B cell (primary cell): Measurements from ENCODE around the gene NAPSA. TPM values are rescaled to one million over a fixed set of nuclear protein-coding genes. Genes with fewer than 3 reads are reported as not detected.

Experiments
- ATAC-seq: fragments of 200-7000 bp; cut with Tn5 transposase; one replicate; pipeline ENCODE4 v1.10.0; 2021; ENCODE audit warnings: low read depth, mild to moderate bottlenecking, moderate number of reproducible peaks, moderate library complexity
- CTCF ChIA-PET: fragments of 350-600 bp; sonication (Branson Sonifier 250); formaldehyde crosslinking; loops from one replicate; lab custom pipeline; 2021; ENCODE audit warnings: antibody characterized with exemption, inconsistent platforms; lab: Charles Lee
- POLR2A ChIA-PET: fragments of 350-600 bp; sonication (Branson Sonifier 250); formaldehyde crosslinking; loops from one replicate; lab custom pipeline; 2021; ENCODE audit warnings: antibody characterized with exemption; lab: Charles Lee
- DNase-seq: peaks from one replicate; pipeline ENCODE4 v3.0.0; 2013
- H2AFZ ChIP-seq: 2 replicates; pipeline ENCODE4 v1.6.1; 2012; ENCODE audit warnings: mild to moderate bottlenecking, low read depth, low read length; ENCODE audit not compliant: insufficient read depth, poor library complexity, severe bottlenecking
- H3K27ac ChIP-seq, 2 donors: 1 replicate in 1 of 2; 2 replicates in 1 of 2; pipeline ENCODE4 v1.5.1; 2012 to 2013; ENCODE audit warnings: low read length in 2 of 2, mild to moderate bottlenecking in 2 of 2, moderate library complexity in 1 of 2
- H3K27me3 ChIP-seq, 4 experiments: fragments of 200-600 bp in 1 of 4; sonication (generic) in 1 of 4; replicated peaks in 1 of 4; 1 replicate in 2 of 4; 2 replicates in 2 of 4; pipeline versions ENCODE4 v1.6.1 to v1.7.0; 2013 to 2016; ENCODE audit warnings: low read length in 3 of 4, mild to moderate bottlenecking in 2 of 4, mixed read lengths in 1 of 4, moderate library complexity in 1 of 4; ENCODE audit not compliant: insufficient read depth in 4 of 4, control insufficient read depth in 3 of 4; ENCODE audit errors: control extremely low read depth in 1 of 4
- H3K36me3 ChIP-seq, 2 experiments: replicated peaks in 1 of 2; 1 replicate in 1 of 2; 2 replicates in 1 of 2; pipeline versions ENCODE4 v1.6.1 to v1.7.1; 2013; ENCODE audit warnings: low read length in 1 of 2; ENCODE audit not compliant: insufficient read depth in 2 of 2, control insufficient read depth in 1 of 2; ENCODE audit errors: control extremely low read depth in 1 of 2, extremely low read depth in 1 of 2
- H3K4me1 ChIP-seq, 2 donors: fragments of 200-600 bp in 1 of 2; sonication (generic) in 1 of 2; 1 replicate in 1 of 2; 2 replicates in 1 of 2; pipeline versions ENCODE4 v1.5.1 to v1.6.1; 2013 to 2017; ENCODE audit warnings: low read length in 2 of 2; ENCODE audit not compliant: control insufficient read depth in 2 of 2, insufficient read depth in 2 of 2
- H3K4me2 ChIP-seq: replicated peaks from 2 replicates; pipeline ENCODE3; 2012; ENCODE audit warnings: mild to moderate bottlenecking, low read depth, low read length; ENCODE audit not compliant: poor library complexity, severe bottlenecking
- H3K4me3 ChIP-seq, 5 experiments: fragments of 200-600 bp in 1 of 5; sonication (generic) in 1 of 5; 1 replicate in 3 of 5; 2 replicates in 2 of 5; pipeline versions ENCODE4 v1.5.1 to v1.7.0; 2011 to 2016; ENCODE audit warnings: low read length in 4 of 5, mild to moderate bottlenecking in 4 of 5, low read depth in 2 of 5, control low read depth in 1 of 5, moderate library complexity in 1 of 5; ENCODE audit not compliant: insufficient read depth in 1 of 5; ENCODE audit errors: control extremely low read depth in 1 of 5, extremely low read depth in 1 of 5
- H3K79me2 ChIP-seq: fragments of 200-600 bp; sonication (generic); one replicate; pipeline ENCODE4 v1.6.0; 2016; ENCODE audit warnings: low read length; ENCODE audit not compliant: control insufficient read depth, insufficient read depth
- H3K9ac ChIP-seq: fragments of 200-600 bp; sonication (generic); 2 replicates; pipeline ENCODE4 v1.6.1; 2017; ENCODE audit warnings: mild to moderate bottlenecking, low read length, moderate library complexity
- H3K9me3 ChIP-seq, 3 donors: one replicate each; pipeline versions ENCODE4 v1.6.1 to v1.7.1; 2013; ENCODE audit warnings: low read length in 2 of 3; ENCODE audit not compliant: control insufficient read depth in 2 of 3, insufficient read depth in 1 of 3; ENCODE audit errors: control extremely low read depth in 1 of 3
- H4K20me1 ChIP-seq: 2 replicates; pipeline ENCODE4 v1.6.0; 2012; ENCODE audit warnings: mild to moderate bottlenecking, low read length; ENCODE audit not compliant: insufficient read depth, control insufficient read depth, poor library complexity, severe bottlenecking
- H3K27ac Mint-ChIP-seq: one replicate; pipeline ENCODE4 v1.8.0; 2021; ENCODE audit warnings: mixed read lengths
- H3K27me3 Mint-ChIP-seq: one replicate; pipeline ENCODE4 v1.8.0; 2021; ENCODE audit warnings: mixed read lengths
- H3K4me1 Mint-ChIP-seq: one replicate; pipeline ENCODE4 v1.8.0; 2021; ENCODE audit warnings: mixed read lengths
- H3K4me3 Mint-ChIP-seq: one replicate; pipeline ENCODE4 v1.8.0; 2021; ENCODE audit warnings: mixed read lengths
- H3K9me3 Mint-ChIP-seq: one replicate; pipeline ENCODE4 v1.8.0; 2022; ENCODE audit warnings: mixed read lengths; ENCODE audit not compliant: insufficient read depth
- EZH2 ChIP-seq: IDR thresholded peaks from 2 replicates; pipeline ENCODE4 v1.6.1; 2012; ENCODE audit warnings: borderline replicate concordance, low read depth, mild to moderate bottlenecking, moderate library complexity, low read length; ENCODE audit not compliant: insufficient read depth, poor library complexity, severe bottlenecking
- WGBS: methylation state at CpG from one replicate; pipeline ENCODE4 v1.1.5; 2013; ENCODE audit warnings: missing lambda C conversion rate; ENCODE audit not compliant: insufficient coverage; 5-methylcytosine and 5-hydroxymethylcytosine counted together
- intact Hi-C: fragments of 100-400 bp; cut with micrococcal nuclease; formaldehyde crosslinking; loops from one replicate; pipeline ENCODE4 v1.10.0; 2022
- polyA plus RNA-seq: library from polyadenylated mRNA; depleted of rRNA; stranded (reverse); fragments of >200 nt; gene quantifications from 2 replicates; pipeline ENCODE4 v1.2.3, GENCODE V29; 2012
- total RNA-seq, 2 donors: library from RNA; stranded (reverse); fragments of 120-200 nt in 1 of 2; gene quantifications; 1 replicate in 1 of 2; 2 replicates in 1 of 2; pipeline versions ENCODE4 v1.2.3 to v1.2.4, GENCODE V29; 2013 to 2022
- TF ChIP-seq, protein P1 (sequence below): fragments of 200-600 bp; IDR thresholded peaks from one replicate; pipeline ENCODE4 v1.8.0; 2022; ENCODE audit warnings: antibody characterized with exemption, mild to moderate bottlenecking

The NAPSA gene
- total and polyA plus RNA-seq, 2 donors (not counting 1 experiment from before 2014, with no cell fraction given): 4.0 to 4.7 TPM

DNA sequence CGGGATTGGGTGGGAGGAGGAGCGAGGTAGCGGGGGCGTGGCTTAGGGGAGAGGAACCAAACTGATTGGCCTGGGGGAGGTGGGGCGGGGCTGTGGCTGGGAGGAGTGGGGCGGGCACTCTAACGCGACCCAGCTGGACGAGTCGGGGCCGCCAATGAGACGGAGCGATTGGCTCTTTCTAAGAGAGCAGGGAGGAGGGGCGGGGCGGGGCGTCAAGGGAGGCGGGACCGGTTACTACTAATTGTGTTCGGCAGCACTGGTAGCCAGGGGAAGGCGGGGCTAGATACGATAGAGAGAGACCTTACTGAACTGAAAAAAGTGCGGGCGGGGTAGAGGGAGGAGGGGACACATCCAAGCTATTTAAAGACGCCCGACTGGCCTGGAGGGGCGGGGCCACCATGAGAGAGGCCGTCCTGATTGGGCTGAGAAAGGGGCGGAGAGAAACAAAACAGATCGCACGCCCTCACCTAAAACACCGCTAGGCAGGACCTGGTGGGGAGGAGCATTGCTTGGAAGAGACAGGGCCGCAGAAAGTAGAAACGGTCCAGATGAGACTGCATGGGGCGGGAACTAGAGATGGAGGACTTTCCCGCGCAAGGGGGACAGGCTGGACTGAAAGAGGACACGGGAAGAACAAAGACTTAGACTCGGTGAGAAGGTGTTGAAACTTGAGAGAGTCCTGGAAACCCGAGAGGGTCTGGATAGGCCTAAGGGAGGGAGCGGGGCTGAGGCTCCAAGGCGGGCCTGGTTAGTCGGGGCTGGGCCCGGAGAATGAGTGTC lies 36.1 kb downstream of the NAPSA start, which contains the start of gene KCNC3:
Gene KCNC3, minus strand, starts transcription at position 232 of the 780 bp plus-strand sequence. CDS start 295 bp downstream, outside the sequence.
- peak; percentile 64 for ATAC-seq
- Histone ChIP-seq H3K9ac (peak within 1 kb of the TSS; percentile 58), H3K79me2 (peaks cover 18% of the 10 kb centered on the region), H4K20me1 (peaks cover 56% of the 10 kb centered on the region), H3K4me2 (peak within 1 kb of the TSS; percentile 82), H2AFZ (peak within 1 kb of the TSS; percentile 49), H3K9me3 (peaks cover 0 to 55% (median 0%) of the 10 kb centered on the region in 3 donors), H3K4me1 (peaks cover 62 to 80% of the 10 kb centered on the region in 2 donors), H3K4me3 (peak within 1 kb of the TSS in 4 of 5 experiments; percentile 41 to 71 (median 56)), H3K27me3 (peaks cover 0 to 9% (median 2%) of the 10 kb centered on the region in 4 experiments), H3K27ac (peak within 1 kb of the TSS; percentile 50 to 77), H3K36me3 (peaks cover 0 to 6% of the 10 kb centered on the region in 2 experiments)
- peaks cover 79% of the 10 kb centered on the region for H3K4me1 Mint-ChIP-seq
- intact Hi-C loops: loop anchor here (1.0 to 5.0 kb wide), 5 partner anchors 12 to 1997 kb away; partner anchors contain the start of genes NR1H2 and VRK3
- ChIA-PET CTCF (interaction anchor here (0.6 to 3.9 kb wide), 13 partner anchors 12 to 227 kb away, joined by 3 to 45 read pairs (median 4); partner anchors contain the start of gene JOSD2), POLR2A (interaction anchor here (0.5 to 7.1 kb wide), 16 partner anchors 10 to 1590 kb away, joined by 3 to 122 read pairs (median 4); partner anchors contain the start of genes JOSD2 and POLD1)
- WGBS: 4% methylated on average over 36 of the region's 43 CpGs
- TF ChIP-seq, protein P1, sequence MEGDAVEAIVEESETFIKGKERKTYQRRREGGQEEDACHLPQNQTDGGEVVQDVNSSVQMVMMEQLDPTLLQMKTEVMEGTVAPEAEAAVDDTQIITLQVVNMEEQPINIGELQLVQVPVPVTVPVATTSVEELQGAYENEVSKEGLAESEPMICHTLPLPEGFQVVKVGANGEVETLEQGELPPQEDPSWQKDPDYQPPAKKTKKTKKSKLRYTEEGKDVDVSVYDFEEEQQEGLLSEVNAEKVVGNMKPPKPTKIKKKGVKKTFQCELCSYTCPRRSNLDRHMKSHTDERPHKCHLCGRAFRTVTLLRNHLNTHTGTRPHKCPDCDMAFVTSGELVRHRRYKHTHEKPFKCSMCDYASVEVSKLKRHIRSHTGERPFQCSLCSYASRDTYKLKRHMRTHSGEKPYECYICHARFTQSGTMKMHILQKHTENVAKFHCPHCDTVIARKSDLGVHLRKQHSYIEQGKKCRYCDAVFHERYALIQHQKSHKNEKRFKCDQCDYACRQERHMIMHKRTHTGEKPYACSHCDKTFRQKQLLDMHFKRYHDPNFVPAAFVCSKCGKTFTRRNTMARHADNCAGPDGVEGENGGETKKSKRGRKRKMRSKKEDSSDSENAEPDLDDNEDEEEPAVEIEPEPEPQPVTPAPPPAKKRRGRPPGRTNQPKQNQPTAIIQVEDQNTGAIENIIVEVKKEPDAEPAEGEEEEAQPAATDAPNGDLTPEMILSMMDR: no peak
- no peak for TF ChIP-seq EZH2
- H3K4me3 Mint-ChIP-seq: peak within 1 kb of the TSS; percentile 91
- H3K27me3 Mint-ChIP-seq: peaks cover 12% of the 10 kb centered on the region
- peak within 1 kb of the TSS; percentile 94 for H3K27ac Mint-ChIP-seq
- DNase-seq: peak; percentile 99
- H3K9me3 Mint-ChIP-seq: peaks cover 4% of the 10 kb centered on the region
